HL-60 (cell line): ENCODE measurements around the gene TM9SF1.

ENCODE experiments used
- DNase-seq, 2 experiments: peaks; one replicate each; pipeline ENCODE4 v3.0.0-alpha.2; 2010 to 2020; ENCODE audit warnings: low read depth in 1 of 2, low spot score in 1 of 2
- H3K27ac ChIP-seq: fragments of 250-450 bp; sonication (Bioruptor Pico); replicated peaks from 2 replicates; pipeline ENCODE4 v1.5.1; 2020; ENCODE audit warnings: mild to moderate bottlenecking, moderate library complexity
- H3K27me3 ChIP-seq: fragments of 250-450 bp; sonication (Bioruptor Pico); 2 replicates; pipeline ENCODE4 v1.5.1; 2021; ENCODE audit warnings: mild to moderate bottlenecking, moderate library complexity; ENCODE audit not compliant: insufficient read depth, poor library complexity, severe bottlenecking
- H3K4me3 ChIP-seq: replicated peaks from 2 replicates; pipeline ENCODE4 v1.5.1; 2011; ENCODE audit warnings: mild to moderate bottlenecking, control low read depth, low read length; ENCODE audit not compliant: insufficient read depth
- GABPA ChIP-seq: IDR thresholded peaks from 2 replicates; pipeline ENCODE4 v1.6.1; 2012; ENCODE audit warnings: low read depth
- POLR2AphosphoS5 ChIP-seq: IDR thresholded peaks from 2 replicates; pipeline ENCODE4 v1.6.1; 2012; ENCODE audit warnings: low read depth
- REST ChIP-seq: IDR thresholded peaks from 2 replicates; pipeline ENCODE4 v1.6.1; 2012; ENCODE audit warnings: low read depth; ENCODE audit not compliant: insufficient replicate concordance
- SPI1 ChIP-seq: IDR thresholded peaks from 2 replicates; pipeline ENCODE4 v1.6.1; 2012; ENCODE audit warnings: low read depth, mild to moderate bottlenecking, borderline replicate concordance
- TF ChIP-seq, protein P1 (sequence below): IDR thresholded peaks from one replicate; pipeline ENCODE4 v1.5.1; 2011; ENCODE audit warnings: low read length, control low read depth, inconsistent platforms; ENCODE audit not compliant: insufficient read depth

Gene TM9SF1

GRCh38 chr14:24179961-24180796 lies 15.1 kb downstream of the TM9SF1 start:
- Histone ChIP-seq H3K27me3 (no peaks in the 10 kb centered on the region), H3K27ac (no peak overlapping the region), H3K4me3 (no peak overlapping the region)
- TF ChIP-seq GABPA (no peak), SPI1 (no peak), POLR2AphosphoS5 (no peak), REST (no peak)
- TF ChIP-seq, protein P1, sequence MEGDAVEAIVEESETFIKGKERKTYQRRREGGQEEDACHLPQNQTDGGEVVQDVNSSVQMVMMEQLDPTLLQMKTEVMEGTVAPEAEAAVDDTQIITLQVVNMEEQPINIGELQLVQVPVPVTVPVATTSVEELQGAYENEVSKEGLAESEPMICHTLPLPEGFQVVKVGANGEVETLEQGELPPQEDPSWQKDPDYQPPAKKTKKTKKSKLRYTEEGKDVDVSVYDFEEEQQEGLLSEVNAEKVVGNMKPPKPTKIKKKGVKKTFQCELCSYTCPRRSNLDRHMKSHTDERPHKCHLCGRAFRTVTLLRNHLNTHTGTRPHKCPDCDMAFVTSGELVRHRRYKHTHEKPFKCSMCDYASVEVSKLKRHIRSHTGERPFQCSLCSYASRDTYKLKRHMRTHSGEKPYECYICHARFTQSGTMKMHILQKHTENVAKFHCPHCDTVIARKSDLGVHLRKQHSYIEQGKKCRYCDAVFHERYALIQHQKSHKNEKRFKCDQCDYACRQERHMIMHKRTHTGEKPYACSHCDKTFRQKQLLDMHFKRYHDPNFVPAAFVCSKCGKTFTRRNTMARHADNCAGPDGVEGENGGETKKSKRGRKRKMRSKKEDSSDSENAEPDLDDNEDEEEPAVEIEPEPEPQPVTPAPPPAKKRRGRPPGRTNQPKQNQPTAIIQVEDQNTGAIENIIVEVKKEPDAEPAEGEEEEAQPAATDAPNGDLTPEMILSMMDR: no peak
- DNase-seq: no peak

GRCh38 chr14:24179294-24179960 lies 15.8 kb downstream of the TM9SF1 start:
- DNase-seq: no peak
- TF ChIP-seq SPI1 (no peak), REST (no peak), GABPA (no peak), POLR2AphosphoS5 (no peak)
- TF ChIP-seq, protein P1: no peak
- Histone ChIP-seq H3K27me3 (no peaks in the 10 kb centered on the region), H3K4me3 (no peak overlapping the region), H3K27ac (no peak overlapping the region)

- Histone ChIP-seq H3K27me3 (no peaks in the 10 kb centered on the region), H3K4me3 (no peak overlapping the region), H3K27ac (no peak overlapping the region)
- DNase-seq: no peak
- TF ChIP-seq GABPA: no peak
- TF ChIP-seq SPI1: no peak
- TF ChIP-seq REST: no peak
- no peak for TF ChIP-seq POLR2AphosphoS5
These were observed 16.7 kb downstream of the TM9SF1 start for GRCh38 chr14:24178399-24179178.
